Hepatocyte (in vitro differentiated cells): ENCODE results near the gene DAAM1. TPM values are rescaled to one million over a fixed set of nuclear protein-coding genes. Genes with fewer than 3 reads are reported as not detected.

Source experiments
- DNase-seq: peaks from one replicate; pipeline ENCODE4 v3.0.0-alpha.2; 2016; ENCODE audit warnings: low spot score
- H2AFZ ChIP-seq: fragments of 200-600 bp; sonication (generic); 2 replicates; pipeline ENCODE4 v1.6.0; 2016; ENCODE audit warnings: antibody characterized with exemption, mild to moderate bottlenecking
- H3K27ac ChIP-seq: fragments of 200-600 bp; sonication (generic); 2 replicates; pipeline ENCODE4 v1.5.1; 2016; ENCODE audit warnings: mild to moderate bottlenecking
- H3K27me3 ChIP-seq: fragments of 200-600 bp; sonication (generic); 2 replicates; pipeline ENCODE4 v1.6.1; 2016
- H3K36me3 ChIP-seq: fragments of 200-600 bp; sonication (generic); replicated peaks from 2 replicates; pipeline ENCODE4 v1.5.1; 2016; ENCODE audit warnings: low read depth; ENCODE audit not compliant: insufficient read depth
- H3K4me1 ChIP-seq: fragments of 200-600 bp; sonication (generic); 2 replicates; pipeline ENCODE4 v1.5.1; 2016; ENCODE audit warnings: mild to moderate bottlenecking, moderate library complexity; ENCODE audit not compliant: insufficient read depth
- H3K4me2 ChIP-seq: fragments of 200-600 bp; sonication (generic); 2 replicates; pipeline ENCODE4 v1.6.0; 2016
- H3K4me3 ChIP-seq: fragments of 200-600 bp; sonication (generic); 2 replicates; pipeline ENCODE4 v1.5.1; 2016; ENCODE audit warnings: mild to moderate bottlenecking
- H3K79me2 ChIP-seq: fragments of 200-600 bp; sonication (generic); 2 replicates; pipeline ENCODE4 v1.6.0; 2017; ENCODE audit warnings: mild to moderate bottlenecking
- H3K9me2 ChIP-seq: fragments of 200-600 bp; sonication (generic); replicated peaks from 2 replicates; pipeline ENCODE4 v1.6.0; 2017; ENCODE audit warnings: mild to moderate bottlenecking; ENCODE audit not compliant: insufficient read depth
- H3K9me3 ChIP-seq: fragments of 200-600 bp; sonication (generic); 2 replicates; pipeline ENCODE4 v1.5.1; 2016; ENCODE audit warnings: low read depth, mild to moderate bottlenecking
- H4K20me1 ChIP-seq: fragments of 200-600 bp; sonication (generic); 2 replicates; pipeline ENCODE4 v1.6.0; 2016; ENCODE audit warnings: mild to moderate bottlenecking; ENCODE audit not compliant: insufficient read depth, poor library complexity, severe bottlenecking
- CTCF ChIP-seq: fragments of 200-600 bp; sonication (generic); IDR thresholded peaks from 2 replicates; pipeline ENCODE4 v1.5.1; 2016; ENCODE audit warnings: antibody characterized with exemption, mild to moderate bottlenecking; ENCODE audit not compliant: poor library complexity
- EZH2 ChIP-seq: fragments of 200-600 bp; sonication (generic); IDR thresholded peaks from 2 replicates; pipeline ENCODE4 v1.6.1; 2016; ENCODE audit warnings: antibody characterized with exemption, mild to moderate bottlenecking, borderline replicate concordance
- EZH2phosphoT487 ChIP-seq: fragments of 200-600 bp; sonication (generic); IDR thresholded peaks from one replicate; pipeline ENCODE4 v1.6.1; 2018; ENCODE audit warnings: antibody characterized with exemption, mild to moderate bottlenecking, low read depth, moderate library complexity; ENCODE audit not compliant: unreplicated experiment, severe bottlenecking
- WGBS: methylation state at CpG from one replicate; pipeline ENCODE4 v1.1.6; 2016; ENCODE audit warnings: low lambda C conversion rate; ENCODE audit errors: missing lambda C conversion rate; 5-methylcytosine and 5-hydroxymethylcytosine counted together
- polyA plus RNA-seq: library from polyadenylated mRNA; unstranded; fragments of >200 nt; fragmentation: Nextera tagmentation; extraction: Ambion mirVana; gene quantifications from 2 replicates; pipeline ENCODE4 v1.2.1, GENCODE V29; 2016
- total RNA-seq: library from RNA; depleted of rRNA; stranded (reverse); fragments of >200 nt; gene quantifications from 2 replicates; pipeline ENCODE4 v1.2.3, GENCODE V29; 2014

Gene DAAM1
- total and polyA plus RNA-seq, 2 experiments from 2014 or later = 21.6 to 23.7 TPM

- no peaks in the 10 kb centered on the region for H3K9me3 ChIP-seq
- WGBS = 62% methylated on average over 10 of the region's 10 CpGs
- peak overlapping the region; percentile 23 for H3K4me2 ChIP-seq
- DNase-seq = no peak
- no peak overlapping the region for H2AFZ ChIP-seq
- H3K9me2 ChIP-seq = no peaks in the 10 kb centered on the region
- no peaks in the 10 kb centered on the region for H3K27me3 ChIP-seq
- no peaks in the 10 kb centered on the region for H4K20me1 ChIP-seq
- no peaks in the 10 kb centered on the region for H3K79me2 ChIP-seq
- TF ChIP-seq CTCF (no peak), EZH2phosphoT487 (no peak), EZH2 (no peak)
- H3K4me3 ChIP-seq = no peak overlapping the region
- H3K36me3 ChIP-seq = no peaks in the 10 kb centered on the region
- peak overlapping the region; percentile 63 for H3K27ac ChIP-seq
- peaks cover 40% of the 10 kb centered on the region for H3K4me1 ChIP-seq
Observed at GRCh38 chr14:59344691-59345455, 156.4 kb downstream of the DAAM1 start.

- Histone ChIP-seq H3K36me3 (no peaks in the 10 kb centered on the region), H4K20me1 (no peaks in the 10 kb centered on the region), H3K27me3 (no peaks in the 10 kb centered on the region), H3K79me2 (no peaks in the 10 kb centered on the region), H3K4me1 (peaks cover 33% of the 10 kb centered on the region), H3K4me2 (no peak overlapping the region), H3K4me3 (no peak overlapping the region), H3K9me3 (no peaks in the 10 kb centered on the region), H3K27ac (peak overlapping the region; percentile 63), H2AFZ (no peak overlapping the region), H3K9me2 (no peaks in the 10 kb centered on the region)
- TF ChIP-seq EZH2 (no peak), CTCF (no peak), EZH2phosphoT487 (no peak)
- DNase-seq = no peak
- 100% methylated on average over 1 of the region's 1 CpG for WGBS
Observed at GRCh38 chr14:59346329-59346728, 157.9 kb downstream of the DAAM1 start.

GRCh38 chr14:59346796-59347510 is 158.5 kb downstream of the DAAM1 start:
- H3K4me1 ChIP-seq = peaks cover 30% of the 10 kb centered on the region
- no peaks in the 10 kb centered on the region for H3K9me3 ChIP-seq
- no peak overlapping the region for H3K4me2 ChIP-seq
- DNase-seq = no peak
- H3K4me3 ChIP-seq = no peak overlapping the region
- H3K9me2 ChIP-seq = no peaks in the 10 kb centered on the region
- TF ChIP-seq EZH2phosphoT487 (no peak), EZH2 (no peak), CTCF (no peak)
- H3K79me2 ChIP-seq = no peaks in the 10 kb centered on the region
- WGBS = 58% methylated on average over 5 of the region's 5 CpGs
- no peaks in the 10 kb centered on the region for H3K27me3 ChIP-seq
- H3K36me3 ChIP-seq = no peaks in the 10 kb centered on the region
- no peaks in the 10 kb centered on the region for H4K20me1 ChIP-seq
- no peak overlapping the region for H2AFZ ChIP-seq
- H3K27ac ChIP-seq = peak overlapping the region; percentile 87
